Cardiac muscle cell (in vitro differentiated cells and primary cell): ENCODE data around the gene ABR. TPM values are rescaled to one million over a fixed set of nuclear protein-coding genes. Genes with fewer than 3 reads are reported as not detected.

Source experiments
- DNase-seq, 2 donors: peaks; one replicate each; pipeline versions ENCODE4 v3.0.0 to v3.0.0-alpha.2; 2010 to 2017; ENCODE audit warnings: low read depth in 1 of 2, low spot score in 1 of 2
- H3K27ac ChIP-seq: fragments of 200-600 bp; sonication (generic); 2 replicates; pipeline ENCODE4 v1.5.1; 2016
- H3K27me3 ChIP-seq: fragments of 200-600 bp; sonication (generic); 2 replicates; pipeline ENCODE4 v1.6.0; 2016; ENCODE audit warnings: control low read depth
- H3K36me3 ChIP-seq: fragments of 200-600 bp; sonication (generic); 2 replicates; pipeline ENCODE4 v1.5.1; 2016; ENCODE audit warnings: control low read depth
- H3K4me1 ChIP-seq: fragments of 200-600 bp; sonication (generic); 2 replicates; pipeline ENCODE4 v1.8.1; 2017; ENCODE audit warnings: low read depth, mild to moderate bottlenecking, mixed run types
- H3K4me3 ChIP-seq: fragments of 200-600 bp; sonication (generic); 2 replicates; pipeline ENCODE4 v1.5.1; 2016; ENCODE audit warnings: mild to moderate bottlenecking
- H3K9me3 ChIP-seq: fragments of 200-600 bp; sonication (generic); 2 replicates; pipeline ENCODE4 v1.5.1; 2017; ENCODE audit warnings: low read depth, mild to moderate bottlenecking, control low read depth
- CTCF ChIP-seq: IDR thresholded peaks from 2 replicates; pipeline ENCODE4 v1.5.1; 2012; ENCODE audit warnings: low read depth, mild to moderate bottlenecking, low read length
- polyA plus RNA-seq: library from polyadenylated mRNA; unstranded; fragments of >200 nt; fragmentation: Nextera tagmentation; extraction: Ambion mirVana; gene quantifications from 2 replicates; pipeline ENCODE4 v1.2.1, GENCODE V29; 2016
- total RNA-seq: library from RNA; depleted of rRNA; stranded (reverse); fragments of >200 nt; gene quantifications from 2 replicates; pipeline ENCODE4 v1.2.3, GENCODE V29; 2016

ABR gene
- total and polyA plus RNA-seq, 2 experiments from 2014 or later, result 23.5 to 67.5 TPM

GRCh38 chr17:1217089-1217385 is 37.3 kb upstream of the ABR start:
- no peak for DNase-seq
- H3K9me3 ChIP-seq, result no peaks in the 10 kb centered on the region
- H3K4me1 ChIP-seq, result no peaks in the 10 kb centered on the region
- H3K4me3 ChIP-seq, result no peak overlapping the region
- no peaks in the 10 kb centered on the region for H3K27me3 ChIP-seq
- TF ChIP-seq CTCF, result no peak
- no peak overlapping the region for H3K27ac ChIP-seq
- no peaks in the 10 kb centered on the region for H3K36me3 ChIP-seq

- H3K9me3 ChIP-seq, result no peaks in the 10 kb centered on the region
- no peaks in the 10 kb centered on the region for H3K4me1 ChIP-seq
- H3K27me3 ChIP-seq, result no peaks in the 10 kb centered on the region
- H3K4me3 ChIP-seq, result no peak overlapping the region
- no peak for DNase-seq
- no peak overlapping the region for H3K27ac ChIP-seq
- no peaks in the 10 kb centered on the region for H3K36me3 ChIP-seq
- TF ChIP-seq CTCF, result no peak
These were observed 36.7 kb upstream of the ABR start for GRCh38 chr17:1216217-1217088.

GRCh38 chr17:1212946-1213345 is 33.2 kb upstream of the ABR start:
- no peaks in the 10 kb centered on the region for H3K9me3 ChIP-seq
- H3K4me3 ChIP-seq, result no peak overlapping the region
- H3K36me3 ChIP-seq, result no peaks in the 10 kb centered on the region
- H3K4me1 ChIP-seq, result no peaks in the 10 kb centered on the region
- no peak for DNase-seq
- no peaks in the 10 kb centered on the region for H3K27me3 ChIP-seq
- no peak overlapping the region for H3K27ac ChIP-seq
- TF ChIP-seq CTCF, result no peak

- Histone ChIP-seq H3K36me3 (no peaks in the 10 kb centered on the region), H3K4me1 (no peaks in the 10 kb centered on the region), H3K4me3 (no peak overlapping the region), H3K9me3 (no peaks in the 10 kb centered on the region), H3K27me3 (no peaks in the 10 kb centered on the region), H3K27ac (no peak overlapping the region)
- DNase-seq, result no peak
- TF ChIP-seq CTCF, result no peak
These were observed 31.5 kb upstream of the ABR start for GRCh38 chr17:1211287-1211686.

- no peak for DNase-seq
- Histone ChIP-seq H3K4me3 (no peak overlapping the region), H3K36me3 (no peaks in the 10 kb centered on the region), H3K9me3 (no peaks in the 10 kb centered on the region), H3K27me3 (no peaks in the 10 kb centered on the region), H3K27ac (no peak overlapping the region), H3K4me1 (no peaks in the 10 kb centered on the region)
- TF ChIP-seq CTCF, result no peak
These were observed 29.2 kb upstream of the ABR start for GRCh38 chr17:1208966-1209365.
